ENCODE data around the gene MREG. TPM values are rescaled to one million over a fixed set of nuclear protein-coding genes. Genes with fewer than 3 reads are reported as not detected.

MREG gene, protein sequence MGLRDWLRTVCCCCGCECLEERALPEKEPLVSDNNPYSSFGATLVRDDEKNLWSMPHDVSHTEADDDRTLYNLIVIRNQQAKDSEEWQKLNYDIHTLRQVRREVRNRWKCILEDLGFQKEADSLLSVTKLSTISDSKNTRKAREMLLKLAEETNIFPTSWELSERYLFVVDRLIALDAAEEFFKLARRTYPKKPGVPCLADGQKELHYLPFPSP
- total RNA-seq = 10 to 100 TPM; 28.2 to 41.0 TPM

DNA sequence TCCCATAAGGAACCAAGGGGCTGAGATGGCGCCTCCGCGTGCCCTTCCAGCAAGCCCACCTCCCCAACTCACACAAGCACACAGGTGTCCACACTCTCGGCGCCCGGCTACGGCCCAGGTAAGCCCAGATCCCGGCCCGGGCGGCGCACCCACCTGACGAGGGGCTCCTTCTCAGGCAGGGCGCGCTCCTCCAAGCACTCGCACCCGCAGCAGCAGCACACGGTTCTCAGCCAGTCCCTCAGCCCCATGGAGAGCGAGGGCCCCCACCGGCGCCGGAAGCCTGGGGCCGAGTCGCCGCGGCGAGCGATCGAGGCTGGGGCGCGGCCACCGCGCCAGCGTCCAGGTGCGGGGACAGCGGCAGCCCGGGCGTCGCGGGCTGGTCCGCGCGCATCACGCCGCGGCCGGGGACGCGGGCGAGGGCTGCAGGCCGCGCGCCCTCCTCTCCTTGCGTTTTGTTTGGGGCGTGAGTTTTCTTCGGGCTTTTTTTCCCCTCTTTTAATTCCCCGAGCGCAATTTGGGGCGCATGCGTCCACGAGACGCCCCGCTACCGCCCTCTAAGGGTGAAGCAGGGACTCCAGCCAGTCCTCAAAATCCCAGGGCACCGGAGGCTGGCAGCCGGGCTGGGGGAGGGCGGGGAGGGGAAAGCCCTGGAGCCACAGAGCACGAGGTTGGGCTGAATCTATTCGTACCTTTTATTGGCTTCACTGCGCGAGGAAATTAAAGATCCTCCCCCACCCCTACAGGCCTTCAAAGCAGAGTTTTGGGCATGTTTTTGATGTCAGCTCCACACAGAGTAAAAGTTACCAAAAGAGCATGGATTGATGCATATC lies at the start of gene MREG:
MREG (minus strand) TSS at position 472 of the 830 bp plus-strand sequence; CDS start at position 248, 224 bp downstream.

Other genes with a start within 250 kb of the MREG start
- 10 to 100 TPM; 38.2 to 54.9 TPM for gene PECR, start 68.3 kb upstream of the MREG start, total RNA-seq
- gene TMEM169, start 68.4 kb upstream of the MREG start, total RNA-seq = 10 to 100 TPM; 16.9 to 18.6 TPM
- 100 to 1,000 TPM; 247 to 314 TPM for gene XRCC5, start 95.8 kb upstream of the MREG start, total RNA-seq